CD1c-positive myeloid dendritic cell (primary cell): ENCODE measurements around the gene TBX15.
"Not testable (repeated sequence)": the region's sequence is repeated elsewhere in the genome, so short reads cannot be mapped to it uniquely, and the experiment has no call there.

Experiments
- DNase-seq: peaks from one replicate; pipeline ENCODE4 v3.0.0-alpha.2; 2016; ENCODE audit errors: extremely low spot score

The TBX15 gene

DNA sequence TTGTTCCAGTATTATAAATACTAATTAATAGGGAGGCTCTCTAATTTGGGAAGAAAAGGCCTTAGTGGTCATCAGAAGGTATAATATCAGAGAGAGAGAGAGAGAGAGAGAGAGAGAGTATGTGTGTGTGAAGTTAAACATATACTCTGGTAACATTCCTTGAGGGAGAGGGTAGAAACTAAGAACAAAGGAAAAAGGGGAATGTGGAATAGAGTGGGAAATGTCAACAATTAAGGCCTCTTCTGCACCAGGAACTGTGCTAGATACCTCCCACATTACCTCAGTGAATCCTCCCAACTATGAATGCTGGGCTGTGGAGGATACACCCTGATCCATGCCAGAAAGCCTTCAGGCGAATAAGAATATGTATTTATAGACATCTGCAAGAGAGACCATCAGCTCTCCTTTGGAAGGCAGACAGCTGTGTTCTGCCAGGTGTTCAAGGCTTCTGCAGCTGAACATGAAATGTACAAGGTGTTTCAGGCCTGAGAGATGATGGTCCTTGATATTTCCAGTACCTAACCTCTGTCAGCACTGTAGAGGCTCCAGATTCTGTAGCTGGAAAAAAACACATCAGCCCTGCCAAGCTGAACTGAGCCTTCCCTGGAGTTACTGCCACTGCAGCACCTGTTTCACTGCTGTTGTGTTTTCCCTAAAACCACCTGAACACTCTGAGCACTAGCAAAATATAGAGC lies 29.1 kb downstream of the TBX15 start:
- no peak for DNase-seq

- no peak for DNase-seq
These were observed 30.0 kb downstream of the TBX15 start for GRCh38 chr1:118958140-118958539.

GRCh38 chr1:118957579-118957978 lies 30.6 kb downstream of the TBX15 start:
- DNase-seq: not testable (repeated sequence)

- DNase-seq: no peak
These were observed 33.7 kb downstream of the TBX15 start for GRCh38 chr1:118954301-118954905.

DNA sequence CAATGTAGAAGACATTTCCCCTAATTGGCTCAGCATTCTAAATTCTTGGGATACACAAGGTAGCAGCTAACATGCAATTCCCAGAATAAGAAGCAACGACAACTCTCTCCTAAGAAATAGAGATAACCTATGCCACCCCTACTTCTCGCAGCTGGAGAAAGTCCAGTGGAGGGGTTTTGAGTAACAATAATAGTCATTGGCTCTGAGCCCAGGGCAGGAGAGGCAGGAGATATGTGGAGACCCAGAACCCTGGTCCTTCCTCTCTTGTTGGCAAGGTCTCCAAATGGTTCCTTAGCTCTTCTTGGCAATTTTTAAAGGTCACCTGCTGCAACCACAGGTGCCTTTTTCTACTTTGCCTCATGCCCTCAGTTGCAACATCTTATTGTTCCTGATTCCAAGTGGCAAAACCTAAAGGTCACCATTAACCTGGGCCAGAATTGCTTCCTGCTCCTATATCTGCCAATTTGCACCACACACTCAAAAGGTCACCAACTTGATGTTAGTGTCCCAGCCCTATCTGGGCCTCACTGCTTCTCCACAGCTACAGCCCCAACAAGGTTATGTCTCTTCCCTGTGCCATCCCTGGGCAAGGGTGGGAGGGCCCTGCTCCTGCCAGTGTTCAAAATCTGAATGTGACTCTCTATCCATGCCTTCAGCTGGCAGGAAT lies 36.7 kb downstream of the TBX15 start:
- DNase-seq: no peak

DNA sequence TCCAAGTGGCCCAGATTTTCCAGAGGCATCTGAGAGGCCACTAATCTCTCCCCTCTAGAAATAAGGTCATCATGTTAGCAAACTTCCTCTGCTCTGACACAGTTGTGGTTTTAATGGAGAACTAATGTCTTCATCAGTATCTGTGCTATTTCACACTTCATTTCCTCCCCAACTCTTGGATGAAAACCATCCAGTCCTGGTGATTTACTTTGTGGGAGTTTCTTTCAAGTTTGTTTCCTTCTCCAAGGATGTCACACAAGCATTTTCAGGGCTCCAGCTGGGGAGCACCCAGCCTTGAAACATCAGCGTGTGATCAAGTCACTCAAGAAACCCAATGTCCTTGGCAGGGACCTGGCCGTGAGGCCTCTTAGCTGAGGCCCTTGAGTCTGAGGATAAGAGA lies 38.8 kb downstream of the TBX15 start:
- DNase-seq: no peak

DNA sequence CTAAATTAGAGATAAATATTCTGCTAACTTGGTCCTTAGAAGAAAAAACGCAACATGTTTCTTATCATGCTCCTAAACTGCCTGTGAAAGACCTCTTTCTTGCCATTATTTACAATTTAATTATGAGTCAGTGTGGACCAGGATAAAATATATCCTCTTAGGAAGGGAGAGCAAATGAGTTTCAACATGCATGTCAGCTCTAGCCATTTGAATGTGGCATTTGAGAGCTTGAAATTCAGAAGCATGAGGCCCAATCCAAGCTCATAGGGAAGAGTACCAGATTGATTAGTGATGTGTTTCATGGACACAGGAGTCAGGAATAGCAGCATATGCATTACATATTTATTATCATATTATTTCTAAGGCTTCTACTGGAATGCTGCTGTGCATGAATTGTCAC lies 39.3 kb downstream of the TBX15 start:
- no peak for DNase-seq

GRCh38 chr1:118948351-118948750 lies 39.8 kb downstream of the TBX15 start:
- no peak for DNase-seq

GRCh38 chr1:118947790-118948189 lies 40.4 kb downstream of the TBX15 start:
- DNase-seq: no peak

- DNase-seq: no peak
These were observed 41.0 kb downstream of the TBX15 start for GRCh38 chr1:118947003-118947765.

- DNase-seq: no peak
These were observed 42.7 kb downstream of the TBX15 start for GRCh38 chr1:118945489-118945888.

- no peak for DNase-seq
These were observed 43.6 kb downstream of the TBX15 start for GRCh38 chr1:118944546-118944945.

GRCh38 chr1:118944133-118944532 lies 44.0 kb downstream of the TBX15 start:
- DNase-seq: no peak

DNA sequence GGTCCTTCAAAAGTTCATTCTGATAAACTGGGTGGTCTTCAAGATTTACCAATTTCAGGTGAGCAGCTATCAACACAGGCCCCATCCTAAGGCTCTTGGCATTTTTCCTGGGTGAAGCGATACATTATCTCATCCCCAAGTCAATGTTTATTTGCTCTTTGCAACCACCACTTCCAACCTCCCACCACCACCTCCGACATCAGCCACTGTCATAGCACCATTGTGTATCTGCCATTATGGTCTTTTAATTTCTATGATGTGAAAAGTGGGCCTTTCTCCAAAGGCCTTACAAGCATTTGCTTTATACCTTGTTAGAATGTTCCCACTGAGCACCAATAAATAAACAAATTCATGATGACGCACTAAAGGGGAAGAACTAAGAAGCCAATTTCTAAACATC lies 47.2 kb downstream of the TBX15 start:
- DNase-seq: no peak

- DNase-seq: no peak
These were observed 50.6 kb downstream of the TBX15 start for GRCh38 chr1:118937413-118938072.

DNA sequence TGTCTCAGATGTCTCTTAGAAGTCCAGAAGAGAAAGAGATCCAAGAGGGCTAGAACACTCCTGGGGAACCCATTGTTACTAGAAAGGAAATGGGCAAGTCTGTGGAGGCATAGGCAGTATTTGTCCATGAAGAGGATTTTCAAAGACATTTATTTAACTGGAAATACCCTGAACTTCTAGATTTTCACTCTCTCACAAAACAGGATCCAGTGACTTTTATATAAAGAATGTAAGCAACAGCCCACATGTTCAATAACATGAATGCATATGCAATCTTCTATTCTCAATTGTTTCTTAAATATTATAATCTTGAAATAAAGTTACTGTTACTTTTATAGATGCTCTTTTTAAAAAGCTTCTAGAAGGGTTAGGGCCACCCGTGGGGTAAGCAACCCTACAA lies 53.4 kb downstream of the TBX15 start:
- DNase-seq: no peak

DNA sequence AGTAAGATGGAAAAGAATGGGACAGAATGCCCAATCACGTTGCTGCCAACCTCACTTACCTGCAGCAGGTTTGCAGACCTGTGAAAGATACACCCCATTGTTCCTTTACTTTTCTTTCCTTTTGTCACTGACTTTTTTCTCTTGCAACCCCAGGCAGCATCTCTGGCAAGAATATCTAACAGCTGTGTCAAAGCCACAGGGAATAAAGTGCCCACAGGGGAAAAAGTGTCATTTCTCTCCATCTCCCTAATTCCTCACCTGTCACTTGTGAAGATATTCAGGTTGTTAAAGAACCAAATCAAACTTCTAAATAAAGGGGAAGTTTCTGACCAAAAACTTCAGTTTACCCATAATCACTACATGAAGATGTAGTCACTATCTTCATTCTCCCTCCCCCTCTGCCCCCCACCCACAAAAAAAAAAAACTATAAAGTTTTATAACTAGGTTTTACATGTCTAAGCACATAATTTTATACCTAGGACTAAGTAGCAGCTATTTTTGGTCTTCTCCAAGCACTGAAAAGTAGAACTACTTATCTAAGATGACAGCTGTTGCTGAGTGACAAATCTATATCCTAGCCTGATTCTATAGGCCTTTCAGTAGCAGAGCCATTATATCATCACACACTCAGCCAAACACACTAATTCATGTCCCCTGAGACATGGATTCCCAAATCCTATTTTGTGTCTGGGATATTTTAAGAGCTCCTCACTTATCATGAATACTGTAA lies 54.9 kb downstream of the TBX15 start:
- DNase-seq: no peak

DNA sequence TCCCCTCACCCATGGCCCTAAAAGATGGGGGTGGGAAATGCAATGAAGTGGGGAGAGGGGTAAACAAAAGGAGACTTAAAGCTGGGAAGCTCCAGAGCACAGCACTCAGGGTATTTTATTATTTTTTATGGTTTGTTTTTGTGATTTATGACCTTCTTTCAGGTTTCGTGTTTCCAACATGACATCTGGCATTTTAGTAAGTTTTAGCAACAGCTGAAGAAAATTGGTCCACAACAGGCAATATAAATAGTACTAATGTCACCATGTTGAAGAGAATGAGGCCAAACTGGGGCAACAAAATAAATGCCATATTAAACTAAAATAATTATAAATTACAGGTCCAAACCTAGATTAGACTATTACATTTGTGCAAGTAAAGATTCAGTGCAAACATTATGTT lies 56.3 kb downstream of the TBX15 start:
- no peak for DNase-seq

DNA sequence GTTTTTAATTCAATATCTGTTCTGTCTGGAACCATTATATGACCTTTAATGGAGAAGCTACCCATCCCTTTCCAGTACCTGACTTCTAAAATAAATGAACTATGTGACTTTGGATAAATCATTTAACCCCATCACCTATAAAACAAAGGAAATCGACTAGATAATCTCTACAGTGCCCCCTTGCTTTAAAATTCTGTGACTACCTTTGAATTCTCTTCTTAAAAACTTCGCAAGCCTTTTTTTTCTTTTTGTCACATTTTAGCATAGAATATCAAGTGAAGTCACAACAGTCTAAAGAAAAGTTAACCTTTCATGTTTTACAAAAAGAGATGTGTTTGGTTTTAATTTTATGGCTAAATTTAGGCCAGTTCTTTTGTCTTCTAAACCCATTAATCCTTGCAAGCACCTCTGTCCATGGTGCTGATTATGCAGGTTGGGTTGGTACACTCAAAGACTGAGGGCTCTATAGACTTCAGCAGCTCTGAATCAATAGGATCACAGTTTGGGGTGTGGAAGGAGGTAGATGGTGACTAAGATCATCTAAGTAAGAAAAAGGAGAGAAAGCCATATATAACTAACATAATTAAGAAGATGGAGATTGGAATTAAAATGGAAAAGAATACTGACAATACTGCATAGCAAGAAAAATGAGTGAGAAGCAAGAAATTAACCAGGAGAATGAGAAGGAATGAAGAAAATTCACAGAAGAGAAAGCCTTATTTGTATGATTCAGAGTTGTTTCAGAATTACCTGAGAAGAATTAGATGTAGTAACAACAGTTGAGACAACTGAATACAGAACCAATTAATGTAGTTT lies 59.2 kb downstream of the TBX15 start:
- DNase-seq: no peak

GRCh38 chr1:118927427-118928187 lies 60.5 kb downstream of the TBX15 start:
- no peak for DNase-seq
